MM.1S (cell line): Measurements from ENCODE around the gene IL1F10.

Source experiments
- EZH2 ChIP-seq: fragments of 300-600 bp; sonication (generic); optimal IDR thresholded peaks from 2 replicates; pipeline ENCODE3; 2017; ENCODE audit warnings: low read depth, mild to moderate bottlenecking, antibody characterized with exemption, low read length, mixed read lengths
- EZH2phosphoT487 ChIP-seq: fragments of 300-600 bp; sonication (generic); IDR thresholded peaks from 2 replicates; pipeline ENCODE4 v1.6.1; 2018; ENCODE audit warnings: antibody characterized with exemption, low read length
- TF ChIP-seq, protein P1 (sequence below): fragments of 300-600 bp; sonication (generic); IDR thresholded peaks from 2 replicates; pipeline ENCODE4 v1.5.1; 2016; ENCODE audit warnings: antibody characterized with exemption, low read length, mixed read lengths

- TF ChIP-seq, protein P1, sequence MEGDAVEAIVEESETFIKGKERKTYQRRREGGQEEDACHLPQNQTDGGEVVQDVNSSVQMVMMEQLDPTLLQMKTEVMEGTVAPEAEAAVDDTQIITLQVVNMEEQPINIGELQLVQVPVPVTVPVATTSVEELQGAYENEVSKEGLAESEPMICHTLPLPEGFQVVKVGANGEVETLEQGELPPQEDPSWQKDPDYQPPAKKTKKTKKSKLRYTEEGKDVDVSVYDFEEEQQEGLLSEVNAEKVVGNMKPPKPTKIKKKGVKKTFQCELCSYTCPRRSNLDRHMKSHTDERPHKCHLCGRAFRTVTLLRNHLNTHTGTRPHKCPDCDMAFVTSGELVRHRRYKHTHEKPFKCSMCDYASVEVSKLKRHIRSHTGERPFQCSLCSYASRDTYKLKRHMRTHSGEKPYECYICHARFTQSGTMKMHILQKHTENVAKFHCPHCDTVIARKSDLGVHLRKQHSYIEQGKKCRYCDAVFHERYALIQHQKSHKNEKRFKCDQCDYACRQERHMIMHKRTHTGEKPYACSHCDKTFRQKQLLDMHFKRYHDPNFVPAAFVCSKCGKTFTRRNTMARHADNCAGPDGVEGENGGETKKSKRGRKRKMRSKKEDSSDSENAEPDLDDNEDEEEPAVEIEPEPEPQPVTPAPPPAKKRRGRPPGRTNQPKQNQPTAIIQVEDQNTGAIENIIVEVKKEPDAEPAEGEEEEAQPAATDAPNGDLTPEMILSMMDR: no peak
- TF ChIP-seq EZH2 (no peak), EZH2phosphoT487 (no peak)
These were observed 13.9 kb downstream of the IL1F10 start for GRCh38 chr2:113081488-113082210.
